GM18502 (cell line): ENCODE measurements around the gene ORMDL2.

ENCODE experiments used
- ATAC-seq: cut with Tn5 transposase; IDR thresholded peaks from one replicate; pipeline ENCODE4 v1.9.1; 2021; ENCODE audit warnings: mild to moderate bottlenecking; ENCODE audit not compliant: unreplicated experiment, poor library complexity

ORMDL2 gene, protein sequence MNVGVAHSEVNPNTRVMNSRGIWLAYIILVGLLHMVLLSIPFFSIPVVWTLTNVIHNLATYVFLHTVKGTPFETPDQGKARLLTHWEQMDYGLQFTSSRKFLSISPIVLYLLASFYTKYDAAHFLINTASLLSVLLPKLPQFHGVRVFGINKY

DNA sequence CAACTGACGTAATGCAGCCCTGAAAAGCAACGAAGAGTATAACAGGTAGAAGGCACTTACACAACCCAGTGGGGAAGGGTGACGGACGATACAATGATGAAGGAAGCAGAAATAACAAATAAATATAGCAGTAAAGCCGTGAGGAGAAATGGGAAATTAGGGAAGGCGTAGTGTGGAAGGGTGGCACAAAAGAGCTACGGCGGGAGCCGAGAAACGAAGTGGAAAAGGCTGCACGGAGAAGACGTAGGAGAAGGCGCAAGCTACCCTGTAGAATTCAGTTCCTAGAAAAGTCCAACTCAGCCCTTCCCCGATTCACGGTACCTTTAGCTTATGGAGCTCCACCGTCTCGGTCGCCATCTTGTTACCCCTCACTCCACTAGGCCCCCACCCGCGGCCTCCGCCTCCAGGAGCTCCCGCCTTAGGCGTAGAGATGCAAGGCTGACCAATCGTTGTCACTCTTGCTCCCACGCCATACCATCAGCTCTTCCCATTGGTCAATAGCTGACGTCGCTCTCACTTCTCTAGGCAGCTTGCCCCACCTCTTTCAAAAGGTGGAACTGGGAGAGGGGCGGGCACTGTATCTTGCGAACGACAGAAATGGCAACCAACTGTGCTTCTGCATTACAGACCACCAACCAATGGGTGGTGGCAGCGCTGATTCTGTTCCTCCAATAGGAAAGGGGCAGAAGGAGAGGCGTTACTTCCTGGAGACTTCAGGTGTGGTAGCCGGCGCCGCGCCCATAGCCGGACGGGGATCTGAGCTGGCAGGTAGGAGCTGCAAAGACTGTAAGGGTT lies at the start of gene ORMDL2, which contains the start of gene SARNP:
Gene ORMDL2, plus strand, starts transcription at position 697 of the 795 bp plus-strand sequence. CDS start 959 bp downstream, outside the sequence.
Gene SARNP, minus strand, starts transcription at position 380 of the 795 bp plus-strand sequence. Its CDS starts 23 bp downstream, at position 357.
- ATAC-seq: peak; percentile 97

DNA sequence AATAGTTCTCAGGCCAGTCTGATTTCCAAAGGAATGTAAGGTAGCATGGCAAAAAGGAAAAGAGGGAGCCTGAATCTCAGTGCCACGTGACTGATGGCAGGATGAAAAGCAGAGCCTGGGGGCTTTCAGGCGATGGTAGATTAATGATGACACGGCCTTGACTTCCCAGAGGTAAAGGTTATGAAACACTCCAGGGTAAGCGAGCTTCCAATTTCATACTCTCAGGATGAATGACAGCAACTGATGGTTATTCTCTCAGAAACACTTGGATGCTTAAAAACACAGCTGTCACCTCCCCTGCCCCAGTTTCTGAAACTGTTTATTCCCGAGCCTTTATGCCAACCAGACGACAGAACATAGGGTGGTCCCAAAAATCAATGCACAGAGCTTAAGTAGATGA lies 46.1 kb upstream of the ORMDL2 start:
- no peak for ATAC-seq

DNA sequence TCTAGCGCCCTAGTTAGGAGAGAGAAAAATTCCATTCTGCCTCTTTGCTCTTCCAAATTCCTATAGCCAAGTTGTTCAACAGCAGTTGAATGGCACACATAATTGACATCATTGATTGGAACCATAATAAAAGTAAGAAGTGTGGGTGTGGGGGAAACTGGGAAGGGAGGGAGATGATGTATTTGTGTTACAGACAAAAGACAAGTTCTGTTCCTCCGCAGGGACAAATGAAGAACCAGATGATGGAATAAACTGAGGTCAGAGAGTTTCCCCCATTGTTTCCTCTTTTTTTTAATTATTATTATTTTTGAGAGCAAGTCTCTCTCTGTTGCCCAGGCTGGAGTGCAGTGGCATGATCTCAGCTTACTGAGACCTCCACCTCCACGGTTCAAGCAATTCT lies 40.0 kb upstream of the ORMDL2 start:
- ATAC-seq: no peak

DNA sequence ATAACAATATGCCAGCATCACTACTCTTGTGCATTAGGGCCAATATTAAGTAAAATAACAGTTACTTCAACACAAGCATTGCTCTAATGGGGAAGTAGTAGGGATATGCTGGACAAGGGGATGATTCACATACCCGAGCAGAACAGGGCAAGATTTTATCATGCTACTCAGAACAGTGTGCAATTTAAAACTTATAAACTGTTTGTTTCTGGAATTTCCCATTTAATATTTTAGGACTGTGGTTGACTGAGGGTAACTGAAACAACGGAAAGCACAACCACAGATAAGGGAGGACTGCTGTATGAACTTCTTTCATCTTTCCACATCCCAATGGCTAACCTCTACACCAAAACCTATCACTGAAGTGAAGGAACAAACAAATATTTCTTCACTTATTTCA lies 37.2 kb upstream of the ORMDL2 start:
- ATAC-seq: no peak

DNA sequence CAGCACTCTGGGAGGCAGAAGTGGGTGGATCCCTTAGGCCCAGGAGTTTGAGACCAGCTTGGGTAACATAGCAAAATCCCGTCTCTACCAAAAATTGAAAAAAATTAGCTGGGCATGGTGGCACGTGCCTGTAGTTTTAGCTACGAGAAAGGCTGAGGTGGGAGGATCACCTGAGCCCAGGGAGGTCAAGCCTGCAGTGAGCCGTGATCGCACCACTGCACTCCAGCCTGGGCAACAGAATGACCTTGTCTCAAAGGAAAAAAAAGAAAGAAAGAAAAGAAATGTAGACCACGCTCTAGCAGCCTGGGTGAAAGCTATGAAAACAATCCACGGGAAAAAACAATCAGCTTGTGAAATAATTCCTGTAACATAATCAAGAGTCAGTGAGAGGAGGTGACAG lies 29.3 kb upstream of the ORMDL2 start:
- no peak for ATAC-seq

DNA sequence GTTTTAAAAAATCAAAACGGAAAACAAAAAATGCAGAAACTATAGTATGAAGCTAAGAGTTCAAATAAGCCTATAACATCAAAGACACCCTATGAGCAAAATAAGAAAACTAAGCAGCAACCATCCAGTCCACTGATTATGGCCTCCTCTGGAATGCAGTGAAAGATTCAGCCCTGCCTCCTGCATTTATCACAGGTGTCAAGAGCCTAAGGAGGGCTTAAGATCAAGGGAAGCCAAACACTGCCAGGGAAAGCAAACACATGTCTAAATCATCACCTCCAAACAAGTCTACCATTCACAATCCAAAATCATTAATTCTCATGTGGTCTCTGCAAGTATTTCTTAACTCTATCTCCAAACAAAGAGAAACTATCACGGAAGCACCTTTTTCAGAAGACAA lies 28.7 kb upstream of the ORMDL2 start:
- no peak for ATAC-seq

DNA sequence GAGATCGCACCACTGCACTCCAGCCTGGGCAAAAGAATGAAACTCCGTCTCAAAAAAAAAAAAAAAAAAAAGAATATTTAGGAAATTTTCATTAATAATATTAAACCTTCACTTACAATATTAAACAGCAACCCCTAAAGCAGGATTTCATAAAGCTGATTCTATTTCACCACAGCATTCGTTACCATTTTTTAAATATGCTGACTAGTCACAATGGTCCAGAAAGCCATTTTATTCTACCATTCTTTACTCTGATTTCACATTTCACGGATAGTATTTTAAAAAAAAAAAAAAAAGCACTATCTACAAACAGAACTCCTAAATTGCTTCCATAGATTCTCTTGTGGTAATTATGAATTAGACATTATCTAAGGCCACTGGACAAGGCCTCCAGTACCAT lies 27.9 kb upstream of the ORMDL2 start:
- no peak for ATAC-seq

DNA sequence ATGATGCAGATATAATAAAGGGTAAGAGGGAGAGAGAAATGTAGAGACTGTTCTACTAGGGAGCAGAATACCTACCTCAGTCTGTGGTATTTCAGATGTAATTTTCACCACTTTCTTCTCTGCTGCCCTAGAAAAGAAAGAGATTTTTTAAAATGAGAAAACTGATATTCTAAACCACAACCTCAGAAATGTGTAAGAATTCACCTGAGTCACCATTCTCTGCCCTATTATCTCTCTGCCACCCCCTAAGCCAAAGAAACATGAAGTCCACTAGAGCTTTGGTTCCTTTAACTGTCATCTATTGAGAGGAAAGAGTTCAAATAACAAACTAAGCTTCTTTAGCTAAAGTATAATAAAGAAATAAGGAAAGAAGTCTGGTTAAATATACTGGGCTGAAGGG lies 21.9 kb upstream of the ORMDL2 start:
- no peak for ATAC-seq

DNA sequence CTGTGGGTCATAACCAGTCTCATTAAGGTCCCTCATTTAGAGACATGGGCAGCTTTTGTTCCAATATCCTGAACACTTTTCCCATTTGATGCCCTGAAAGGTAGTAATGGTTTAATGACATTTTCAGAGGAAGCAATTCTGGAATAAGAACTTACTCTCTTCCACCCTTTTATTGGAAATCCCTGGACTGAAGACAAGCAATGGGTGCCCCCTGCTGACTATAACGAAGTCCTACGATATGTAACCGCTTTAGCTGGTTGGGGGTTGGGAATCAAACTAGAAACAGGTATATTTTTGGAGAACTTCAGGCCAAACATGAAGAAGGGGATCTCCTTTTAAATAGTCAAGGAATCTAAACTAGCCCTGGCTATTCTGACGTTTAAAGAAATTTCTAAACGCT lies 20.8 kb upstream of the ORMDL2 start:
- no peak for ATAC-seq

DNA sequence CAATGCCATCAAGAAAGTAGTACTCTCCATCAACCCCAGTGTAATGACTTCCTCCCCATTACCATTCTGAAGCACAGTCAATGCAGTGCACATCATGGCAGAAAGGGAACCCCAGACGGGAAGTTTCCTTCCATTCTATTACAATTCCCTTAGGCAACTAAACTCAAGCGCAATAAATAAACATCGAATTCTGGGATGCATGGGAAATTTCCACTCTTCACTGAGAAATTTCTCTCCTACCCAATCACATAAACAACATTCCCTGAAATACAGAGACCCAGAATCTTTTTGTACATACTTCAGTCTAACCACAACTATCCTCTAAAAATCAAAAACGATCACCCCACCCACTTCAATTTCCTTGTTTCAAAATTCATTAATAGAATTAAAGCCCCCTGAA lies 20.3 kb upstream of the ORMDL2 start:
- no peak for ATAC-seq

DNA sequence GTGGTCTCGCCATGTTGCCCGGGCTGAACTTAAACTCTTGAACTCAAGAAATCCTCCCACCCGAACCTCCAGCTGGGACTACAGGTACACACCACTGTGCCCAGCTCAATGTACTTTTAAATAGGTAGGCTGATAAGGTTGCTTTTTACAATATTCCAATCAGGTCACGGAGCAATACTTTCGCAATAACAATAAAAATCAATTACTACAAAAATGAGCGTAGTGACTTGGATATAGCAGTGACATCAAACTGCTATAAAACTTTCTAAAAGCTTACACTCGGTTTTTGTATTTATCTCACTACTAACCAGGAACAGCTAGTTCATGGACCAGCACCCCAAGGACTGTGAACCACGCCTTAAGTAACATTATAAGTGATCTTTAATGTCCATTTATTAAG lies 10.9 kb upstream of the ORMDL2 start:
- no peak for ATAC-seq

DNA sequence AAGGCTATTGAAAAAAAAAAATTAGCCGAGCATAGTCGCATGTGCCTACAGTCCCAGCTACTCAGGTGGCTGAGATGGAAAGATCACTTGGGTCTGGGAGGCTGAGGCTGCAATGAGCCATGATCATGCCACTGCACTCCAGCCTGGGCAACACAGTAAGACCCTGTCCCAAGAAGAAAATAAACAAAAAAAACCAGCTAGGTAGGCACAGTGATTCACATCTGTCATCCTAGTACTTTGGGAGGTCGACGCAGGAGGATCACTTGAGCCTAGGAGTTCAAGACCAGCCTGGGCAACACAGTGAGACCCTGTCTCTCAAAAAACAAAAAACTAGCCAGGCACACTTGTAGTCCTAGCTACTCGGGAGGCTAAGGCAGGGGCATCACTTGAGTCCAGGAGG lies 8.6 kb upstream of the ORMDL2 start:
- no peak for ATAC-seq

DNA sequence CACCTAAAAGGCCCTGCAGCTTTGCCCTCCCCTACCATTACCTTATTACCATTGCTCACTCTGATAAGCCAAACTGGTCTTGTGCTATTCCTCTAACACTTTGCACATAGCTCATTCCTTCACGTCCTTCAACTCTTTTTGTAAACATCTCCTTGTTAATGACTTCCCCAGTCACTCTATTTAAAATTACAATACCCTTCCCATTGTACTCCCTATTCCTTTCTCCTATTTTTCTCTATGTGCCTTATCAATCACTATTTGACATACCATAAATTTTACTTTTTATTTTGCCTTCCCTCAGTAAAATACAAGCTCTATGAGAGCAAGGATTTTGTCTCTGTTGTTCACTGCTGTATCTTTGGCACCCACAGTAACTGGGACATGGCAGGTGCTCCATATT lies 5.8 kb upstream of the ORMDL2 start:
- no peak for ATAC-seq

DNA sequence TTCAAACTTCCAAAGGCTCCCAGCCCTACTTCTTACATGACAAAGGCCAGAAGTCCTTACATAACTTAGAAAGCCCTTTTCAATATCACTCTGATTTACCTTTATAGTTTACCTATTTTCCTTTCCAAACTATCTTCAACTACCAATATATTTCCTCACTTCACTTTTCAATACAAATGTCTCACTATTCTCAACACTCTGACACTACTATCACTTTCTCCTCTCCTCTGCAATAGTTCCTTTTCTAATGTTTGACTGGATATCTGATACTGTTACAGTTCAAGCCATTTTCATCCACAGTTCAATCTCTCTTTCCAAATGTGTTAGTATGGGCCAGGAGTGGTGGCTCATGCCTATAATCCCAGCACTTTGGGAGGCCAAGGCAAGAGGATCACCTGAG lies 3.6 kb upstream of the ORMDL2 start:
- ATAC-seq: no peak

DNA sequence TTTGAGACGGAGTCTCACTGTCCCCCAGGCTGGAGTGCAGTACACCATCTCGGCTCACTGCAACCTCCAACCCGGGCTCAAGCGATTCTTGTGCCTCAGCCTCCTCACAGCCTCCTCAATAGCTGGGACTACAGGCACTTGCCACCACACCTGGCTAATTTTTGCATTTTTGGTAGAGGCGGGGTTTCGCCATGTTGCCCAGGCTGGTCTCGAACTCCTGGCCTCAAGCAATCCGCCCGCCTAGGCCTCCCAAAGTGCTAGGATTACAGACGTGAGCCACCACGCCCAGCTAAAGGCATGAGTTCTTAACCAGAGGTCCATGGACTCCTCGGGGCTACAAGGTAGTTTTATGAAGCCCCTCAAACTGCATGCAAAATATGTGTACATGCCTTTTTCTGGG lies 2.4 kb upstream of the ORMDL2 start:
- no peak for ATAC-seq

DNA sequence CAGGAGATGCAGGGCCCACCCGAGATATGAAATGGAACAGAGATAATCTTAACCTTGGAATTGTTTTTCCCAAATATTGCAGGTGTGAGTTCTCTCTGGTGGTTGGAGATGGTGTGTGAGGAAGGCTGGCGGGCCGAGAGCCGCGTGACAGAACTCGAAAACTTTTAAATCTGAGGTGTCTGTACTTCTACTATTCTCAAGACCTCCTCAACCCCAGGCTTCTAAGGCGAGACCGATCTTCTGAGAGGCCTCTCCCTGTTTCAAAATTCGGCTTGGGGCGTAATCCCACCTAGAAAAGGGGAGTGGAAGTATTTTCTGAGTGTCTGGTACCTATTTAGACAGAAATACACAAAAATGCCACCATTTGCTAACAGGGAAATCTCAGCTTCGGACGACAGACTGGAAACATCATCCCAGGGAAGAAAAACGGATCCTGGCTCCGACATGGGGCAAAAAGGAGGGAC lies 928 bp upstream of the ORMDL2 start:
- ATAC-seq: no peak

DNA sequence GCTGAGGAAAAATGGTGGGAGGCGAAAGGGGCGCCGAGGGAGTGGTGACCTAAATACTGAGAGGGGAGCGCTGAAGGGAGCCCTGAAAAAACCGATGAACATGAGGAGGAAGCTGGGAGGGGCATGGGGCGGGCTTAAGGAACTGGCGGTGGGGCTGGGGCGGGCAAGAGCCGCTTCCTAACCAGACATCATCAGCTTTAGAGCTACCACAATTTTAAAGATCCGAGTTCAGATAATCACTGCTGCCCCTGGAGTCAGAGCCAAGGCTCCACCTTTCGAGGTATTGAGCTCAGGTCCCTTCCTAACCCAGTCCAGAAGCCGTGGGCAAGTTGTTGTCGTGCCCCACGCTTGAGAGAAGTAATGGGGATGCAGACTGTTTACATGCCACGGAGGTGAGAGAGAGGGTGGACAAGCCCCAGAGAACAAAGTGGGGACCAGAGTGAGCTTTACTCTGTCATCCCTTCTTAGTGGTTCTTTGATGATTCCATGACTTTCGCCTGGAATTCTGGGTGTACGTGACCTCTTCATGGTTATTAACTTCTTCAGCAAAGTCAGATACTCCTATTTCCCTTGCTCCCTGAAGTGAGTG lies 393 bp downstream of the ORMDL2 start:
- peak; percentile 34 for ATAC-seq

DNA sequence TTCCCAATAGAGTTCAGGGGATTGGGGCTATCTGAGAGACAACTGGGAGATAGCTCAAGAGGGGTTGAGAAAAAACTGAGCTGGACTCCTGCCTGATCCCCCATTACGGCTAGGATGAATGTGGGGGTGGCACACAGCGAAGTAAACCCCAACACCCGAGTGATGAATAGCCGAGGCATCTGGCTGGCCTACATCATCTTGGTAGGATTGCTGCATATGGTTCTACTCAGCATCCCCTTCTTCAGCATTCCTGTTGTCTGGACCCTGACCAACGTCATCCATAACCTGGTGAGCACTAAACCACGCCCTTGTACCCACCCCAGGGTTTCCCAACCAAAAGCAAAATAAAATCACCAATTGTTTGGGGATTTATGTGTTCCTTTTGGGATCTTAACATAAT lies 1.0 kb downstream of the ORMDL2 start:
- ATAC-seq: no peak

DNA sequence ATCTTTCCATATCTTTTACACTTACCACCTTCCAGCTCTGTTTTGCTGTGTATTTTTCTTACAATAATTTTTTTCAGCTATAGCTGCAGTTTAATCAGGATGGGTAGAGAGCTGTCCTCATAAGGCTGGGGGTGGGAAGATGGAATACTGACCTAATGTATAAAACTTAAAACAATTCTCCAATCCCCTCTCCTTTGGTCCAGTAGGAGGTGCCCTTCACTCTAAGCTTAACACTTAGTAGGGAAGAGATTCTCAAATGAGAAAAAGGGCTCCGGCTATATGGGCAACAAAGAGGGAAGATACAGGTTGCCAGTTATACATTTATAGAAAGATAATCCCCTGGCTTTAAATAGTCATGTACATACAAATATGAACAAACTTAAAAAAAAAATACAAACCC lies 2.8 kb downstream of the ORMDL2 start:
- no peak for ATAC-seq

DNA sequence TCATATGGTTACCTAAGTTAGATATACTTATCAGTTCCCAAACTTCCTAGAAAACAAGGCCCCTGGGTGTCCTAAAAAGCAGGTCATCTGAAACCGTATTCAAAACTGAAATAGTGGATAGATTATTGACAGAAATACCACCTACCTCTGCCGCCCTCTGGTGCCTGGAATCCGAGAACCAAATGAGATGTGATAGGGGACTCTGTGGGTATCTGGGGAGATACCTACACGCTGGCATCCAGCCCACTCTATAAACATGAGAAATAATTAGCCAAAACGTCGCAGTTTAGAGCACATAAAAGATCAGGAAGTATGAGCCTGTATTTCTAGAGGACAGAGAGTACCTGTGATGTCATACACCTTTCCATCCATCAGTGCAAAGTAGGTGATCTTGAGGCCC lies 4.4 kb downstream of the ORMDL2 start:
- ATAC-seq: no peak

DNA sequence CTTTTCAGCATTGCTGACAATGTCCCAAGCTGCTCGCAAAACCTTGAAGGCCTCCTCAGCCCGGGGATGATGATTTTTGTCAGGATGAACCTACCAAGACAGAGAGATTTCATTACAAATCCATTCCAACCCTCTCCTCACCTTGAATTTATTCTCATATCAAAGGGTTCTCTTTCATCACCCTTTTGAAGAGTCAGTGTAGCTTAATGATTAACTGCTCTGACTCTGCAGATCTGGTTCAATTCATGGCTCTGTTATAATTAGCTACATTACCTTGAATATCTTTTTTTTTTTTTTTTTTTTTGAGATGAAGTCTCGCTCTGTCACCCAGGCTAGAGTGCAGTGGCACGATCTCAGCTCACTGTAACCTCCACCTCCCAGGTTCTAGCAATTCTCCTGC lies 5.6 kb downstream of the ORMDL2 start:
- ATAC-seq: no peak

DNA sequence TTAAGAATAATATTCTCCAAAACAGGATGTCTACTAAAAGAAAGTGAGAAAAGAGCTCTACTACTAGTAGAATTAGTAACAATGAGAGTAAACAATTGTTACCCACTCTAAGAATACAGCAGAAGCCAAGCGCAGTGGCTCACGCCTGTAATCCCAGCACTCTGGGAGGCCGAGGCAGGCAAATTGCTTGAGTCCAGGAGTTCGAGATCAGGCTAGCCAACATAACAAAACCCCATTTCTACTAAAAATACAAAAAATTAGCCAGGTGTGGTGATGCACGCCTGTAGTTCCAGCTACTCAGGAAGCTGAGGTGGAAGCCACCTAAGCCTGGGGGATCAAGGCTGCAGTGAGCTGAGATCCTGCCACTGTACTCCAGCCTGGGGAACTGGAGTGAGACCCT lies 6.9 kb downstream of the ORMDL2 start:
- no peak for ATAC-seq
